Stimulated activated CD8-positive, alpha-beta memory T cell treated with anti-CD3 and anti-CD28 coated beads, Interleukin-7, amount 100 ng/mL, for 4 hours (primary cell): ENCODE measurements around the gene SYNM.

Source experiments
- DNase-seq, 2 donors: peaks; one replicate each; pipeline ENCODE4 v3.0.0-alpha.2; 2020; ENCODE audit warnings: low read depth in 2 of 2

The SYNM gene

GRCh38 chr15:99122831-99123712 is 18.2 kb downstream of the SYNM start:
- no peak for DNase-seq

GRCh38 chr15:99123713-99124451 is 19.0 kb downstream of the SYNM start:
- no peak for DNase-seq

GRCh38 chr15:99124641-99125040 is 19.8 kb downstream of the SYNM start:
- no peak for DNase-seq

GRCh38 chr15:99125061-99125891 is 20.4 kb downstream of the SYNM start:
- no peak for DNase-seq

- DNase-seq, result no peak
Measured at GRCh38 chr15:99126131-99126588, 21.3 kb downstream of the SYNM start.

- DNase-seq, result no peak
Measured at GRCh38 chr15:99126930-99127329, 22.1 kb downstream of the SYNM start.

GRCh38 chr15:99127773-99128172 is 22.9 kb downstream of the SYNM start:
- DNase-seq, result no peak

GRCh38 chr15:99128411-99128810 is 23.5 kb downstream of the SYNM start:
- DNase-seq, result no peak

GRCh38 chr15:99129644-99130043 is 24.8 kb downstream of the SYNM start:
- no peak for DNase-seq

- DNase-seq, result no peak
Measured at GRCh38 chr15:99130314-99130713, 25.4 kb downstream of the SYNM start.

GRCh38 chr15:99130765-99131440 is 26.0 kb downstream of the SYNM start:
- DNase-seq, result no peak

GRCh38 chr15:99131441-99132023 is 26.7 kb downstream of the SYNM start:
- DNase-seq, result no peak

- DNase-seq, result no peak
Measured at GRCh38 chr15:99132122-99132521, 27.2 kb downstream of the SYNM start.

- DNase-seq, result no peak
Measured at GRCh38 chr15:99132634-99133287, 27.9 kb downstream of the SYNM start.

- no peak for DNase-seq
Measured at GRCh38 chr15:99134317-99134821, 29.5 kb downstream of the SYNM start.

- DNase-seq, result no peak
Measured at GRCh38 chr15:99135194-99135593, 30.3 kb downstream of the SYNM start.

- no peak for DNase-seq
Measured at GRCh38 chr15:99137111-99137546, 32.2 kb downstream of the SYNM start.

GRCh38 chr15:99137877-99138276 is 33.0 kb downstream of the SYNM start:
- DNase-seq, result no peak

GRCh38 chr15:99138491-99138982 is 33.7 kb downstream of the SYNM start:
- no peak for DNase-seq

GRCh38 chr15:99139276-99139675 is 34.4 kb downstream of the SYNM start:
- no peak for DNase-seq
